Hematopoietic multipotent progenitor cell treated with erythropoietin and hydrocortisone succinate and interleukin-3 and kit ligand, for 17 days (in vitro differentiated cells): ENCODE results near the gene PHYHD1.
"Not testable (repeated sequence)": the region's sequence is repeated elsewhere in the genome, so short reads cannot be mapped to it uniquely, and the experiment has no call there.

Source experiments
- DNase-seq: peaks from one replicate; pipeline ENCODE4 v3.0.0-alpha.2; 2015; ENCODE audit warnings: low spot score

PHYHD1 gene

GRCh38 chr9:128921881-128922763, 1.3 kb downstream of the PHYHD1 start:
- DNase-seq = no peak

- DNase-seq = no peak
These were observed 2.7 kb downstream of the PHYHD1 start for GRCh38 chr9:128923493-128923883.

GRCh38 chr9:128927731-128928411, 7.1 kb downstream of the PHYHD1 start:
- DNase-seq = peak; percentile 80

GRCh38 chr9:128928624-128929023, 7.8 kb downstream of the PHYHD1 start:
- DNase-seq = no peak

GRCh38 chr9:128929560-128929959, 8.8 kb downstream of the PHYHD1 start:
- DNase-seq = no peak

- no peak for DNase-seq
These were observed 12.9 kb downstream of the PHYHD1 start for GRCh38 chr9:128933731-128934130.

- DNase-seq = no peak
These were observed 15.5 kb downstream of the PHYHD1 start for GRCh38 chr9:128936171-128936865.

GRCh38 chr9:128937310-128938165, 16.8 kb downstream of the PHYHD1 start:
- DNase-seq = peak; percentile 2

GRCh38 chr9:128940271-128940921, 19.6 kb downstream of the PHYHD1 start:
- DNase-seq = no peak

- DNase-seq = peak; percentile 2
These were observed 20.4 kb downstream of the PHYHD1 start for GRCh38 chr9:128940946-128941755.

- DNase-seq = no peak
These were observed 23.2 kb downstream of the PHYHD1 start for GRCh38 chr9:128943832-128944620.

- DNase-seq = not testable (repeated sequence)
These were observed 24.2 kb downstream of the PHYHD1 start for GRCh38 chr9:128944966-128945365.

GRCh38 chr9:128945798-128946501, 25.2 kb downstream of the PHYHD1 start:
- DNase-seq = no peak

- DNase-seq = peak; percentile 33
These were observed 25.9 kb downstream of the PHYHD1 start for GRCh38 chr9:128946571-128947276.

- DNase-seq = no peak
These were observed 26.4 kb downstream of the PHYHD1 start for GRCh38 chr9:128947277-128947526.

- DNase-seq = peak; percentile 97
These were observed 26.9 kb downstream of the PHYHD1 start, which contains the start of the genes DOLK and NUP188 for GRCh38 chr9:128947527-128948301. Gene DOLK (minus strand): TSS chr9:128947603. CDS start chr9:128947303, 300 bp downstream. Gene NUP188 (plus strand): TSS chr9:128947699. CDS start chr9:128947720, 21 bp downstream.

GRCh38 chr9:128961403-128961802, 40.6 kb downstream of the PHYHD1 start:
- DNase-seq = not testable (repeated sequence)
